Cardiac muscle cell (in vitro differentiated cells and primary cell): Measurements from ENCODE around the gene WDPCP. TPM values are rescaled to one million over a fixed set of nuclear protein-coding genes. Genes with fewer than 3 reads are reported as not detected.

Experiments
- DNase-seq, 2 donors: peaks; one replicate each; pipeline versions ENCODE4 v3.0.0 to v3.0.0-alpha.2; 2010 to 2017; ENCODE audit warnings: low read depth in 1 of 2, low spot score in 1 of 2
- H3K27ac ChIP-seq: fragments of 200-600 bp; sonication (generic); 2 replicates; pipeline ENCODE4 v1.5.1; 2016
- H3K27me3 ChIP-seq: fragments of 200-600 bp; sonication (generic); 2 replicates; pipeline ENCODE4 v1.6.0; 2016; ENCODE audit warnings: control low read depth
- H3K36me3 ChIP-seq: fragments of 200-600 bp; sonication (generic); 2 replicates; pipeline ENCODE4 v1.5.1; 2016; ENCODE audit warnings: control low read depth
- H3K4me1 ChIP-seq: fragments of 200-600 bp; sonication (generic); 2 replicates; pipeline ENCODE4 v1.8.1; 2017; ENCODE audit warnings: low read depth, mild to moderate bottlenecking, mixed run types
- H3K4me3 ChIP-seq: fragments of 200-600 bp; sonication (generic); 2 replicates; pipeline ENCODE4 v1.5.1; 2016; ENCODE audit warnings: mild to moderate bottlenecking
- H3K9me3 ChIP-seq: fragments of 200-600 bp; sonication (generic); 2 replicates; pipeline ENCODE4 v1.5.1; 2017; ENCODE audit warnings: low read depth, mild to moderate bottlenecking, control low read depth
- polyA plus RNA-seq: library from polyadenylated mRNA; unstranded; fragments of >200 nt; fragmentation: Nextera tagmentation; extraction: Ambion mirVana; gene quantifications from 2 replicates; pipeline ENCODE4 v1.2.1, GENCODE V29; 2016
- total RNA-seq: library from RNA; depleted of rRNA; stranded (reverse); fragments of >200 nt; gene quantifications from 2 replicates; pipeline ENCODE4 v1.2.3, GENCODE V29; 2016
- TF ChIP-seq, protein P1 (sequence below): IDR thresholded peaks from 2 replicates; pipeline ENCODE4 v1.5.1; 2012; ENCODE audit warnings: low read depth, mild to moderate bottlenecking, low read length

WDPCP gene
- total and polyA plus RNA-seq, 2 experiments from 2014 or later = 6.7 to 9.2 TPM

DNA sequence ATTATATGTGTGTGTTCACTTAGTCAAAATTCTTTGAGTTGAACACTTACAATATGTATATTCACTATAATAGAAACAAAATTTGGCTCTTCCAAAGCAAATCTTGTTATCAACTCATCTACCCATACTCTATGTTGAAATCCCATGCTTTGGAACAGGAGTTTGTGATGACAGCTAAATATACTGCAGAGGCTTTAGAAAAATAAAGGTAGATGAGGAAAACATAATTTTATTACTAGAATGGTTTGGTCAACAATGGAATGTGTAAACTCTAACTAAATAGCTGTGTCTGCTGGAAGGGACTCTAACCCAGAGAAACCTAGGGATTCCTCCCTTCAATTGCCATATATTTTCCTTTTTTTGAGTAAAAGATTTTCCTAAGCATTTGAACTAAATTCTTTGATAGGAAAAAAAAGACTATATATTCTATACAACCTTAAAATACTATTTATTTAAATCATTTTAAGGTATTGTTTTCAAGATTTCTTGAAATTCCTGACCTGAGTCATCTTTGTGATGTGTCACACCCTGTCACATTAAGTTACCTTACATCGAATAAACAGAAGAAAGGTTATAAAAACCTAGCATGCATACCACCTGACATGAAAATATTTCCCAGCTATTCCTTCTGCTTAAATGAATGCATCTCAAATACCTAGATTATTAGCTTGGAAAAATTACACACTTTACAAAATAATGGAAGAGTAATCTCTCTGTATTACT is 362.2 kb downstream of the WDPCP start:
- no peak for DNase-seq
- Histone ChIP-seq H3K4me3 (no peak overlapping the region), H3K9me3 (no peaks in the 10 kb centered on the region), H3K36me3 (no peaks in the 10 kb centered on the region), H3K27me3 (no peaks in the 10 kb centered on the region), H3K27ac (no peak overlapping the region), H3K4me1 (no peaks in the 10 kb centered on the region)
- TF ChIP-seq, protein P1, sequence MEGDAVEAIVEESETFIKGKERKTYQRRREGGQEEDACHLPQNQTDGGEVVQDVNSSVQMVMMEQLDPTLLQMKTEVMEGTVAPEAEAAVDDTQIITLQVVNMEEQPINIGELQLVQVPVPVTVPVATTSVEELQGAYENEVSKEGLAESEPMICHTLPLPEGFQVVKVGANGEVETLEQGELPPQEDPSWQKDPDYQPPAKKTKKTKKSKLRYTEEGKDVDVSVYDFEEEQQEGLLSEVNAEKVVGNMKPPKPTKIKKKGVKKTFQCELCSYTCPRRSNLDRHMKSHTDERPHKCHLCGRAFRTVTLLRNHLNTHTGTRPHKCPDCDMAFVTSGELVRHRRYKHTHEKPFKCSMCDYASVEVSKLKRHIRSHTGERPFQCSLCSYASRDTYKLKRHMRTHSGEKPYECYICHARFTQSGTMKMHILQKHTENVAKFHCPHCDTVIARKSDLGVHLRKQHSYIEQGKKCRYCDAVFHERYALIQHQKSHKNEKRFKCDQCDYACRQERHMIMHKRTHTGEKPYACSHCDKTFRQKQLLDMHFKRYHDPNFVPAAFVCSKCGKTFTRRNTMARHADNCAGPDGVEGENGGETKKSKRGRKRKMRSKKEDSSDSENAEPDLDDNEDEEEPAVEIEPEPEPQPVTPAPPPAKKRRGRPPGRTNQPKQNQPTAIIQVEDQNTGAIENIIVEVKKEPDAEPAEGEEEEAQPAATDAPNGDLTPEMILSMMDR = no peak

DNA sequence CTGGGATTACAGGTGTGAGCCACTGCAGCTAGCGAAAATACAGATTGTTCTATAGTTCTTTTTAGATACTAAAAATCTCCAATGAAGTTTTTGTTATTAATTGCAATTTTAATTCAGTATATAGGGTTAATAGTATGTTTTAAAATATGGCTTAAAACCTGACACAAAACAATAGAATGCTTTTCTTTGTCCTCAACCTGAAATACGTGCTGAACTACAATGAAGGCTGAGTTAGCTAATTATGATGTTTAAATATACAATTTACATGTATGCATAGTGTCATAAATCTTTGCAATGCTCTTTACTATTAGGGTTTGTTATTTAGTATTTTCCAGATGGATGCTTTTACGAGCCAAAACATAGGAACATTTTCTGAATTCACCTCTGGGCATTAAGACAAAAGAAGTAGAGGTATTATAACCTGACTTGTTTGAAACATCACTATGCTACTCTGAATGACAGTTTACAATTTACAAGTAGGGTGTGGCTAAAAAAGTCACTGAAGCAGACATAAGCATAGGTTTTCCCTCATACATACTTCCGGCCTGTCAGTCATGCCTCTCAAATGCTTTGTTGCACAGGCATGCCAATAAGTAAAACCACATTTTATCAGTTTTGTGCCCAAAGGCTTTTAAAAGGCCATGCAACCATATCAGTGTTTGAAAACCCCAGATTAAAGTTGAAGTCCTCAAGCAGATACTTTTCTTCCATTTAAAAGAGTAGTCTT is 369.3 kb downstream of the WDPCP start:
- no peaks in the 10 kb centered on the region for H3K4me1 ChIP-seq
- DNase-seq = no peak
- H3K27ac ChIP-seq = no peak overlapping the region
- H3K4me3 ChIP-seq = no peak overlapping the region
- TF ChIP-seq, protein P1 = no peak
- H3K27me3 ChIP-seq = no peaks in the 10 kb centered on the region
- no peaks in the 10 kb centered on the region for H3K9me3 ChIP-seq
- H3K36me3 ChIP-seq = no peaks in the 10 kb centered on the region

GRCh38 chr2:63195310-63195709 is 393.0 kb downstream of the WDPCP start:
- H3K4me1 ChIP-seq = no peaks in the 10 kb centered on the region
- no peak for DNase-seq
- no peaks in the 10 kb centered on the region for H3K9me3 ChIP-seq
- H3K4me3 ChIP-seq = no peak overlapping the region
- TF ChIP-seq, protein P1 = no peak
- H3K27ac ChIP-seq = no peak overlapping the region
- no peaks in the 10 kb centered on the region for H3K27me3 ChIP-seq
- H3K36me3 ChIP-seq = no peaks in the 10 kb centered on the region

- no peaks in the 10 kb centered on the region for H3K27me3 ChIP-seq
- no peaks in the 10 kb centered on the region for H3K36me3 ChIP-seq
- no peak overlapping the region for H3K27ac ChIP-seq
- no peaks in the 10 kb centered on the region for H3K9me3 ChIP-seq
- DNase-seq = no peak
- TF ChIP-seq, protein P1 = no peak
- H3K4me3 ChIP-seq = no peak overlapping the region
- H3K4me1 ChIP-seq = no peaks in the 10 kb centered on the region
These were observed 394.1 kb downstream of the WDPCP start for GRCh38 chr2:63194175-63194574.

DNA sequence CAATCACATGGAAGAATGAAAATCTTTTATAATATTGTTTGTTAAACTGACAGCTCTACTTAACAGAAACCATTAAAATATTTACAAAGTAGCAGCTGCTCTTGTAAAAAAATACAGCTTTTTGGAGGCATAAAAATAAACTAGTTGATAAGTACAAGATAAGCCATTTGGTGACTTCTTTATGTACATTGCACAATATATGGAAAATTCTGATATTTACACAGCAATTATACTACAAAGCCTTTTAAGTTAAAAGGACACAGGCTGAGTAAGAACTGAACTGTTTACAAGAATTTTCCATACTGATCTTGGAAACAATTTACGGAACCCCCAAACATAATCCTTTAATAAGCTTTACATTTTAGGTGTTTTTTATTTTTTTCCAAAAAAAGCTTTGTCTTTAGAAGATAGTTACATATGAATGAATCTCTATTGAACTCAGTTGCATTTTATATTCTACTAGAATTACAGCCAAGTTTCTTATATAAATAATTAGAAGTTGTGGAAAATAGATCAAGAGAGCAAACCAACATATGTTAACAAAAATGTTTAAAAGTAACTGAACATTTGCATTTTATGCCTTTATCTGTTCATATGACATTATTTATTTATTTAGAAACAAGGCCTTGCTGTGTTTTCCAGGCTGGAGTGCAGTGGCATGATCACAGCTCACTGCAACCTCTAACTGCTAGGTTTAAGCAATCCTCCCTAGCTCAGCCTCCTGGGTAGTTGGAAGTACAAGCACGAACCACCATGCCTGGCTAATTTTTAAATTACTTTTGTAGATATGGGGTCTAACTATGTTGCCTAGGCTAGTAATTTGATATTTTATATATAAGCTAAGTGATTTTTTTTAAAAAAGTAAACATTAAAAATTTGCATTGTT is 395.1 kb downstream of the WDPCP start:
- Histone ChIP-seq H3K27me3 (no peaks in the 10 kb centered on the region), H3K4me3 (no peak overlapping the region), H3K4me1 (no peaks in the 10 kb centered on the region), H3K36me3 (no peaks in the 10 kb centered on the region), H3K9me3 (no peaks in the 10 kb centered on the region), H3K27ac (no peak overlapping the region)
- no peak for DNase-seq
- TF ChIP-seq, protein P1 = no peak
